HG02973 (cell line): Measurements from ENCODE around the gene MFNG.
"Not testable (repeated sequence)": the region's sequence is repeated elsewhere in the genome, so short reads cannot be mapped to it uniquely, and the experiment has no call there.

Source experiments
- ATAC-seq: cut with Tn5 transposase; IDR thresholded peaks from one replicate; pipeline ENCODE4 v1.9.1; 2021; ENCODE audit warnings: moderate library complexity; ENCODE audit not compliant: unreplicated experiment

Gene MFNG

GRCh38 chr22:37476389-37477329 lies 9.5 kb downstream of the MFNG start:
- ATAC-seq = no peak

- no peak for ATAC-seq
Measured at GRCh38 chr22:37474447-37475090, 11.6 kb downstream of the MFNG start.

GRCh38 chr22:37473437-37473946 lies 12.7 kb downstream of the MFNG start:
- no peak for ATAC-seq

GRCh38 chr22:37472418-37473006 lies 13.7 kb downstream of the MFNG start:
- ATAC-seq = no peak

- ATAC-seq = no peak
Measured at GRCh38 chr22:37471727-37472417, 14.3 kb downstream of the MFNG start.

- ATAC-seq = no peak
Measured at GRCh38 chr22:37470087-37470445, 16.1 kb downstream of the MFNG start.

- no peak for ATAC-seq
Measured at GRCh38 chr22:37469416-37470086, 16.6 kb downstream of the MFNG start.

- ATAC-seq = not testable (repeated sequence)
Measured at GRCh38 chr22:37468201-37468695, 17.9 kb downstream of the MFNG start.

- no peak for ATAC-seq
Measured at GRCh38 chr22:37467391-37467955, 18.7 kb downstream of the MFNG start.

- no peak for ATAC-seq
Measured at GRCh38 chr22:37464181-37464580, 22.0 kb downstream of the MFNG start.

- no peak for ATAC-seq
Measured at GRCh38 chr22:37462983-37463382, 23.2 kb downstream of the MFNG start.

GRCh38 chr22:37462436-37462835 lies 23.7 kb downstream of the MFNG start:
- no peak for ATAC-seq

GRCh38 chr22:37461961-37462360 lies 24.2 kb downstream of the MFNG start:
- ATAC-seq = no peak

GRCh38 chr22:37460684-37461083 lies 25.5 kb downstream of the MFNG start:
- no peak for ATAC-seq

- no peak for ATAC-seq
Measured at GRCh38 chr22:37459206-37459605, 27.0 kb downstream of the MFNG start.

GRCh38 chr22:37457093-37457893 lies 28.9 kb downstream of the MFNG start:
- no peak for ATAC-seq

- no peak for ATAC-seq
Measured at GRCh38 chr22:37456346-37456745, 29.8 kb downstream of the MFNG start.

GRCh38 chr22:37455896-37456295 lies 30.3 kb downstream of the MFNG start:
- no peak for ATAC-seq
